Effector CD8-positive, alpha-beta T cell (primary cell): ENCODE results near the gene SS18L1.
A peak's percentile ranks its signal among the peaks of the same experiment; 100 is the strongest.

Experiments used
- DNase-seq: peaks from one replicate; lab custom pipeline; 2025; lab: John Stamatoyannopoulos, UW

Gene SS18L1

DNA sequence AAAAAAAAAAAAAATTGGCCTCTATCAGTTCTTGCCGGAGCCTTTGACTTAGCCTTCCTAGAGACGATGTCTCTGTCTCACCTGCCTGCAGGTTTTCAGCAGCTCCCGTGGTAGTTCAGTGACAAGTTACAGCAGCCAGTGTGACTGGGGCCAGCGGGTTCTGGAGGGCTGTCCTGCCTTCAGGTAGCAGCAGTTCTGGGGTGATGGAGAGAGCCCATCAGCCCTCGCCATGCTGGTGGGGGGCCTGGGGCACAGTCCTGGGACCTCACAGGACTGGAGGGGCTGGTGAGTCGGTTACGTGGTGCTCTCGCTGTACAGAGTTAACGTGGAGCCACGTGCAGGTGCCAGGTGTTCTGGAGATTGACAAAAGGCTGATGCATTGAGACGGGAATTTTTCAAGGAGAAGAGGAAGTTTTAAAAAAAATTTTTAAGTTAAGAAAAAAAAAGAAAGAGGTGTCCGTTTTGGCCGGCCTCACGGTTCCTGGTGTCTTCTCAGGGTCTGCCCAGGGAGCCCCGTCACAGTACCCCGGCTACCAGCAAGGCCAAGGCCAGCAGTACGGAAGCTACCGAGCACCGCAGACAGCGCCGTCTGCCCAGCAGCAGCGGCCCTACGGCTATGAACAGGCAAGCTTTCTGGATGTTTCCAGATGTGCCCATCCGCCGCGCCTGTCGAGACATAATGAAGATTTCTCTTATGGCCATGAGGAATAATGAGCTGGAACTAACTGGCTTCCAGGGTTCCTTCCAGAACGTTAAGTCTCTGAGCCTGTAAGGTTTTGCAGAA, 30.6 kb downstream of the SS18L1 start:
- DNase-seq = no peak

DNA sequence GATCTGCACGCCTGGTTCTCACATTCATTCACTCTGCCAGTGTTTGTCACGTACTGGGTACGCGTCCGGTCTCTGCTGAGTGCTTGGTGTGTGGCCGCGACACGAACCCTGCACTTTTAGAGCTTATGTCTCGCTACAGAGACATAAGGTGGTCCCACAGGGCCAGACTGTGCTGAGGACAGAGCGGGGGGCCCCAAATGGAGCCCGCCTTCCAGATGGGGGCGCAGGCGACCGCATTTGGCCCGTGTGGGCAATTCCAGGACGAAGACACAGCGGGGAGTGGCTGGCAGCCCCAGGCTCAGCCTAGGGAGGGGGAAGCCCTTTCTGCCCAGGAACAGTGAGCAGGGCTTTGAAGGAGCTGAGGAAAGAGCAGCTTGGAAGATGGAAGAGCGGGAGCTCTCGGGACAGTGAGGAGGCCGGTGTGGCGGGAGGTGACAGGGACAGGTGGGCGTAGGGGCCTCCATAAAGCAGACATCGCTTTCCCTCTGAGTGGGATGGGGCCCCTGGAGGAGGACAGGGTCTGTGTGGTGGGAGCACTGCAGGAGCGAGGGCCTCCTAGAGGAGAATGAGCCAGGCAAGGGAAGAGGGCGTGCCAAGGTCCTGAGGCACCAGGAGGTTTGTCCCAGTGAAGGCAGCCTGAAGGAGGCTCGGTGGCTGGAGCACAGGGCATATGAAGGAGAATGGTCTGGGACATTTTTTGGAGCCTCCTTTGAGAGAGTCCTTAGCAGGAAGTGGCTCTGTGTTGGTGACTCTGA, 31.5 kb downstream of the SS18L1 start:
- DNase-seq = no peak

DNA sequence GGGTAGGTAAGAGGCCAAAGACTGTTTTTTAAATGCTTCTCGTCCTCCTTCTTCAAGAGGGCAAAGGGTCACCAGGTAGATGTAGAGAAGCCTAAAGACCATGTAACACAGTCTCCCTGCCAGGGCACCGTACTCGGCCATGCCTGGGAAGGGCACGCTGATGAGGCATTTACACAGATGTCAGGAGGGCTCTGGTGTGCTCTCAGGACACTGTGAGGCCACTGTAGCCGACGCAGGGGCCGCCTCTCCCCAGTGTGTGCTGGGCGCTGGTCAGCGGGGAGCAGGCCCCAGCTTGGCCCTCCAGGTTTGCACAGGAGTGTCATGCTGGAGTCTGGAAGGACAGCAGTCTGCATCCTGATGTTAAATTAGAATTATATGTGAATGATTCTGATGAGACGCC, 32.1 kb downstream of the SS18L1 start:
- DNase-seq = no peak

DNA sequence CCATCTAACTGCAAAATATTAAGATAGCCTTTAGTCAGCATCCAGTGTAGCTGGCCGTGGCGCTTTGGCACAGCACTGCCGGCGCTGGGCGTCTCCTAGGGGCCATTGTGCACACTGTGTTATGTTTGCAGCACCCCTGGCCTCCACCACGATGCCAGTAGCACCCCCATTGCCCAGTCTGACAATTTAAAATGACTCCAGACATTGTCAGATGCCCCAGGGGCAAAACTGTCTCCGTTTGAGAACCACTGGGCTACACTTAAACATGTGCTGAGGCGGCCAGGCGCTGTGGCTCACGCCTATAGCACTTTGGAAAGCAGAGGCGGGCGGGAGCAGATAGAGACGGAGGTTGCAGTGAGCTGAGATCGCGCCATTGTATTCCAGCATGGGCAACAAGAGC, 33.3 kb downstream of the SS18L1 start:
- no peak for DNase-seq

DNA sequence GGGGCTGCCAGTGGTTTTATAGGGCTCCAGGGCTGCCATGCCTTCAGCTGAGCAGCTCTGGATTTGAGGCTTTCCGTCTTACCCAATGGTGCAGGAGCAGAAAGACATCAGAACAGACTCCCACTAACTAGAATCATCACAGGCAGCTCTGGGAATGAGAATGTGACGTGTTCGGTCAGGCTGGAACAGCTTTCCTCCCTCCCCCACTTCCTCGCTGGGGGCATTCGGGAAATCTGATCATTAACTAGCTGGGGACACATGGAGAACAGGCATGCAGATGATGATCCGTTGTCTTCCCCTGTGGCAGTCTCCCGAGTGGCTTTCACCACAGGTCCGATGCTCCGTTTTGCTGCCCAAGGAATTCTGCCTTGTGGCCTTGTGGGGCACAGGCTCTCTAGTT, 33.7 kb downstream of the SS18L1 start:
- DNase-seq = no peak

DNA sequence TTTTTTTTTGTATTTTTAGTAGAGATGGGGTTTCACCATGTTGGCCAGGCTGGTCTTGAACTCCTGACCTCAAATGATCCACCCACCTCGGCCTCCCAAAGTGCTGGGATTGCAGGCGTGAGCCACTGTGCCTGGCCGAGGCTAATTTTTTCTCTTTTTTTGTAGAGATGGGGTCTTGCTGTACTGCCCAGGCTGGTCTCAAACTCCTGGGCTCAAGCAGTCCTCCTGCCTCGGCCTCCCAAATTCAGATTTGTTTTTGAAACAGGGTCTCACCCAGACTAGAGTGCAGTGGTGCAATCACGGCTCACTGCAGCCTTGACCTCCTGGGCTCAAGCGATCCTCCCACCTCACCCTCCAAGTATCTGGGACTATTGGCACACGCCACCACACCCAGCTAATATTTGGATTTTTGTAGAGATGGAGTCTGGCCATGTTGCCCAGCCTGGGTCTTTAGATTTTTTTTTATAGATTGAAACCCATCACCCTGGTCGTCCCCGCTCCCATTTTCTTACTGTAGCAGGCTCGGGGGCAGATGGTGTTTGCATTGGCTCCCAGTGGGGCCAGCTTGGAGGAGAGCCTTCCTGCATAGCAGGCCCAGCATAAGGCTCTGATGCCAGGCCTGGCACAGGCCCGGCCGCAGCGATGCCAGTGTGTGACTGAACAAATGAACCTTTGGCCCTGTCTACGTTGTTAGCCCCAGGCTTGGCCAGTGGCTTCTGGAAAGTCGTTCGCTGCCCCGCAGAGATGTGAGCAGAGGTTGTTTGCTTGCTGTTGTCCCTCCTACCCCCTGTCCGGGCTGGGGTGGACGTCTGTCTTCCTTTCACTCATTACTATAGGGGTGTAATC, 35.0 kb downstream of the SS18L1 start:
- DNase-seq = no peak

DNA sequence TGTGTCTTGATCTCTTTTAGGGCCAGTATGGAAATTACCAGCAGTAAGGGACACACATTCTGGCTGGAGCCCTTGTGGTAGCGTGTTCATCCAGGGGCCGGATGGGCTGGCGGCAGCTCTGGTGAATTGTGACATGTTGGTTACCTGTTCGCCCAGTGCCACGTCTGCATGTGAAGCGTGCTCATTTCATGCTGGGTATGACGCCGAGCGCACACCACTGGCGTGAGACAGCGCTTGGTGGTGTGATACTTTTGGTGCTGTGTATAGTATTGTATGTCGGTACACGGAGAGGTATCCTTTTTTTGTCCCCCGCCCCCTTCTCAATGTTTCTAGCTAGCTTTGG, 35.6 kb downstream of the SS18L1 start:
- no peak for DNase-seq

DNA sequence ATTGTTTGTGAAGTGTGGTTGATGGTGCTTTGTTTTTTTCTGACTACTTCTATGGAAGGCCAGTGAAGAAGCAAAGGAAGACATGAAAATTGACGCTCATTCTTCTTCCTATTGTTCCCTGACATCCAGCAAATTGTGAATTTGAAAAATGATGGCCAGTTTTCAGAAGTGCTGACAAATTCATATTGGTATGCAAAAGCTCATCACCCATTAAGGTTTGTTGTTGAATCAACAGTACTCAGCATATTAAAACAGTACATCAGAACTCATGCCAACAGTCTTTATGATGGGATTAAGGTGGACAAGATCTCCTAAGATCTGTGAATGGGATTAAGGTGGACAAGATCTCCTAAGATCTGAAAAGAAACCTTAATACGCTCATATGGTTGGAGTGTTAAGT, 38.2 kb downstream of the SS18L1 start:
- DNase-seq = no peak

DNA sequence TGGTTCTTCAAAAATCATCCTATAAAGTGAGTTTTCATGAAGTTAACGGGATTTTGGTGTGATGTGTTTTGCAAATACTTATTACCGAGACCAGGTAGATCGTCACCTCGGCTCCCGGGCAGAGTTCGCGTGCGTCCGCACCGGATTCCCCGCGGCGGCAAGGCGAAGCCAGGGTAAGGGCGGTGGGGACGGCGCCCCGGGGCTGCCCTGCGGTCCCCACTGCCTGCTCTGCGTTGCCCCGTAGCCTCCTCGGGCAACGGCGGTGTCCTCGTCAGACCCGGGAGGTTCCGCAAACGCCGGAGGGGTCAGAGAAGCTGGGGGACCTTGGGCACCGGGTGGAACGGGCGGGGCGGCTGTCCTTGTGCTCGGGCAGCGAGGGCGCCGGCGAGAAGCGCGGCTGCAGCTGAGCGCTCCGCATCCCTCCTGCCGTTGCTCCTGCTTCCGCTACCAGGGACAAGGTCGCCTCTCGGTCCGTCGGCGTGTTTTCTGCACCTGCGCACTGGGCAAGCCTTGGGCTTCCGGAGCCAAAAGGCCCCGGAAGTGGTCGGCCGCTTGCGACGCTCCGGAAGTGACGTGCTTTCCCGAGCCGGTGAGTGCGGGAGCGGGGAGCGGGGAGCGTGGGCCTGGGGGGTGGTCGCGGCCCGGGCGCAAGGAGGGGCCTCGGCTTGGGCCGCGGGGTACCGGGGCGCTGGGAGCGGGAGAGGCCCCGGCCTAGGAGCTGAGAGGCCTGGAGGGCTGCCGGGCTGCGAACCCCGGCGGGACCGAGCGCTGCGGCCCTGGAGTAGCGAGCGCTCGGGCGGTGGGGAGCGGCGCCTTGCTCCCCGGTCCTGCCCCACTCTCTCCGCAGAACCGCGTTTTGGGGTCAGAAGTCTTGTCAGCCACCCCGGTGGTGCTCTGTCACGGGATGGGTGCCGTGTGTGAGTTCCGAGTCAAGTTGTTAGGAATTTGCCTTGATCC, 39.2 kb downstream of the SS18L1 start, which contains the start of gene MTG2:
TSS of gene MTG2 (plus strand) at position 560 of the 957 bp plus-strand sequence. CDS start 10,393 bp downstream, outside the sequence.
- peak; percentile 91 for DNase-seq

DNA sequence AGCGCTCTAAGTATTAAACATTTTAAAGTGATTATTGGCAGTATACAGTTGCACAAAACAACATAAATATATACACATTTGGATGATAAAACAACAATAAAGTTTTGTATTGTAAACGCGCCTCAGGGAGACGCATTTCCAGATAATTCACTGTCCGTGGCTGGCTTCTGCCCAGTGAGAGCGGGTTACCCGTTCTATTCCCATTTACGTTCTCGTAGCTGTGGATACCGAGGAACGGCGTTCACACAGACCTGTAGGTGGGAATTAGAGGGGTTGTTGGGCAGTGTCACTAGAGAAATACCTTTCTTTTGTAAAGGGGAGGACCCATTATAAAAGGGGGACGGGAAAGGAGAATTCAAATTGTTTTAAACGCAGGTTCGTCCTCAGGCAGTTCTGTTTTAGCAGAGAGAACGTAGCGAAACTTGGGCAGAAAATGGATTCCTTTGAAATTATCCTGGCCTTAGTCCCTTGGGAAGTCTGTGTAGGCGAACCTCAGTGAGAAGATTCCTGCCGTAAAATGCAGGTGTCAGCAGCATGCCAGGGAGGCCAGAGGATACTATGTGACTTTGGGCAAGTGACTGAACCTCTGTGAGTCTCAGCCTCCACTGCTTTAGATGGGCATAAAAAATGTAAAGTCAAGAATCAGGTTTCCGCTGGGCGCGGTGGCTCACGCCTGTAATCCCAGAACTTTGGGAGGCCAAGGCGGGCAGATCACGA, 40.0 kb downstream of the SS18L1 start:
- DNase-seq = no peak

DNA sequence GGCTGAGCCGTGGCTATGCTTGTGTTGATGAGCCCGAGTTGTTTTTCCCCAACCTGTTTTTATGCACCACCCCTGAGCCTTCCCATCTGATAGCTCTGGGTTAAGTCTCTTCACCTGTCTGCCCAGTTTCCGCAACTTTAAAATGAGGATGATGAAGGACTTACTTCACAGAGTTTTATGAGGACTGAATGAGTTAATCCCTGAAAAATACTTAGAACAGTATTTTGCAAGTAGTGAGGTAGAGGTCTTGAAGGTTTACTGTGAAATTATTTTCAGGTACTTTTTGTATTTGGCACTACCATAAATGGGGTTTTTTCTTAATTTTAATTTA, 42.5 kb downstream of the SS18L1 start:
- no peak for DNase-seq

DNA sequence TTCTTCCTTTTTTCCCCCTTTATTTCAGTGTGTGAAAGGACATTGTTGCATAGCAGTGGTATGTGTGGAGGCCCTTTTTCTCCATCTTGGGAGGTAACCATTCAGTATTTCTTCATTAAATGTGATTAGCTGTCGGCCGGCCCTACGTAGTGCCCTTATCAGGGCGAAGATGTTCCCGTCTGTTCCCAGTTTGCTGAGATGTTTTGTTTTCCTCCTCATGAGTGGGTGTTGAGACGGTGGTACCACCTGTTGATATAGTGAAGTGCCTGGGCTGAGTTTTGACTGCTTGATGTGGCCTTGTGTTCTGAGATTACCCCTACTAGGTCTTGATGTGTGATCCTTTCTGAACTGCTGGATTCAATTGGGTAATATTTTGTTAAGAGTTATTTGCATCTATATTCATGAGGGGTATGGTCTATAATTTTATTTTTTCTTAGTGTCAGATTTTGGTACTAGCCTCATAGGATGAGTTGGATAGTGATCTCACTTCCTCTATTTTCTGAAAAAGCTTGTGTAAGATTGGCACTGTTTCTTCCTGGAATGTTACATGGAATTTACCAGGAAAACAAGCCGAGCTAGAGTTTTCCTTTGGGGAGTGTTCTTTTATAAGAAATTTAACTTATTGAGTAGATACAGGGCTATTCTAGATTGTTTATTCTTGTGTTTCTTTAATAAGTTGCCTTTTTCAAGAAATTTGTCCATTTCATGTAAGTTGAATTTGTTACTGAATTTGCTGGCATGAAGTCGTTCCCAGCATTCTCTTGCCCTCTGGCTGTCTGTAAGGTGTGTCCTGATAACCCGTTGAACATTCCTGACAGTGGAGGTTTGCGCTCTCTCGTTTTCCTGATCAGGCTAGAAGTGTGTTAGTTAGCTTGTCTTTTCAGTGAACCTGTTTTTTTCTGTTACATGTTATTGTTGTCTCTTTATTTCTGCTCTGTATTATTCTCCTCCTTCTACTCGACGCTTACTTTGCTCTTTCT, 43.6 kb downstream of the SS18L1 start:
- no peak for DNase-seq

DNA sequence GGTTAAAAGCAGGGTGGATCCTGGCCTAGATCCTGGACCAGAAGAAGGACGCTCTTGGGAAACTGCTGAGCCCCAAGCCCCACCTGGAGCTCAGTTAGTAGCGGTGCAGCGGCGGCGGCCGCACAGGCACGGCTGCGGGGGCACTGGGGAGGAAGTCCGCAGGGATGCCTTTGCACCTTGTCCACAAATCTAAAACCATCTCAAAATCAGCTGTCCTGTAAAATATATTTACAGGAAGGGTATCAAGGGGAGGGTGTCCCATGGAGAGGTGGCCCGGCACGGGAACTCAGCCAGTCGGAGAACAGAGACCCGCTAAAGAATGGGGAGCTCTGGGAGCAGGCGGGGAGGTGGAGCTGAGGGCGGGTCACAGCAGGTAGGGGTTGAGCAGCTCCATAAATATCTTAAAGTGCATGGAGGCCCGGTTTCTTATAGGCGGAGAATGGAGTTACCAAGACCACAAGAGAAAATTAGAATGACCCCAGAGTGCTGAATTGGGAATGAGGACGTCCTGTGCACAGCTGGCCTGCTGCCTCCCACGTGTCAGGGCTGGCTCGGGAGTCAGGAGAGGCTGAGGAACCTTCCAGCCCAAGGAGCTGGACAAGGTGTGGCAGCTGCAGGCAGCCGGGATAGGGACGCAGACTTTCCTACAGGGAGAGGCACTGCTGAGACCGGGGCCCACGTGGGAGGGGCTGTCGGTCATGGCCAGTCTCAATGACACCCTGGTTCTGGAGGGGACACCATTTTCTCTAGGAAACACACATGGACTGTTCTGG, 47.3 kb downstream of the SS18L1 start:
- DNase-seq = no peak

DNA sequence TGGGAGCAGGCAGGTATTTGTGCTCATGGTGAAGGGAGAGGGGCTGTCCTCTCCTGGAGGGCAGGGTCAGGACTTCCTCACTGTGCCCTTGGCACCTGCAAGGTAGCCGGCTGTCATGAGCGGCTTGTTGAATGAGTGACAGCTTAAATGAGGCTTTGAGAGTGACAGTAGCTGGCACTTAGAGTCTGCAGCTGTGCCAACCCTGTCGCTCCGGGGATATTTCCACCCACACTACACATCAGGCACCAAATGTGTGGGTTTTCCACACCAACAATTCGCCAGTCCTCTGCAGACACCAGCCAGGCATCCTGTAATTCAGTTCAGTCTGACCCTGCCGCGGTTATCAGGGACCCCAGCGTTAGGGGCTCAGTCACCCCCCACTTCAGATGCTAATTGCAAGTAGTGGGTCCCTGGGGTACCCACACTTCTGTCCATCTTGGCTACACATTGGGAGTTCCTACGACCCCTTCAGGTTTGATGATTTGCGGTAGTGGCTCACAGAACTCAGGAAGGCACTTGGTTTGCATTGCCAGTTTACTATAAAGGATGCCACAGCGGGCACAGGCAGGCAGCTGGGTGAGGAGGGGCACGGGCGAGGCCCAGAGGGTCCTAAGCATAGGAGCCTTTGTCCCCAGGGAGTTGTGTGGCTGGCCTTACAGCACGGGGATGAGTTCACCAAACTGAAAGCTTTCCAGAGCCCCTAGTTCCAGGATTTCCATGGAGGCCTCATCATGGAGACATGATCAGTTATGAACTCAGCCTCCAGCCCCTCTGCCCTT, 48.4 kb downstream of the SS18L1 start:
- no peak for DNase-seq

DNA sequence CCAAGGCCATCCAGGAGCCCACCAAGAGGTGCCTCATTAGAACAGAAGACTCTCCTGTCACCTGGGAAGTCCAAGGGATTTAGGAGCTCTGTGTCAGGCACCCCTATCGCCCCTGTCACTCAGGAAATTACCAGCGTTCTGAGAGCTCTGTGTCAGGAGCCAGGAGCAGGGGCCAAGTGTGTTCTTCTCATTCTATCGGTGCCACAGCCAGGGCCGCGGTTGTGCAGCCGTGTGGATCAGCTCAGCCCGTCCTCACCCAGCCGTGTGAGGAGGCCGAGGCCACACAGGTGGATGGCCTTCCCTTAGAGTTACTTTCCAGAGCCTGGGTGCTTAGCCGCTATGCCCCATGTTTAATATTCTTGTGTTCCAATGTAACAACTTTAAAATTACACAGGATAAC, 49.1 kb downstream of the SS18L1 start:
- DNase-seq = no peak

DNA sequence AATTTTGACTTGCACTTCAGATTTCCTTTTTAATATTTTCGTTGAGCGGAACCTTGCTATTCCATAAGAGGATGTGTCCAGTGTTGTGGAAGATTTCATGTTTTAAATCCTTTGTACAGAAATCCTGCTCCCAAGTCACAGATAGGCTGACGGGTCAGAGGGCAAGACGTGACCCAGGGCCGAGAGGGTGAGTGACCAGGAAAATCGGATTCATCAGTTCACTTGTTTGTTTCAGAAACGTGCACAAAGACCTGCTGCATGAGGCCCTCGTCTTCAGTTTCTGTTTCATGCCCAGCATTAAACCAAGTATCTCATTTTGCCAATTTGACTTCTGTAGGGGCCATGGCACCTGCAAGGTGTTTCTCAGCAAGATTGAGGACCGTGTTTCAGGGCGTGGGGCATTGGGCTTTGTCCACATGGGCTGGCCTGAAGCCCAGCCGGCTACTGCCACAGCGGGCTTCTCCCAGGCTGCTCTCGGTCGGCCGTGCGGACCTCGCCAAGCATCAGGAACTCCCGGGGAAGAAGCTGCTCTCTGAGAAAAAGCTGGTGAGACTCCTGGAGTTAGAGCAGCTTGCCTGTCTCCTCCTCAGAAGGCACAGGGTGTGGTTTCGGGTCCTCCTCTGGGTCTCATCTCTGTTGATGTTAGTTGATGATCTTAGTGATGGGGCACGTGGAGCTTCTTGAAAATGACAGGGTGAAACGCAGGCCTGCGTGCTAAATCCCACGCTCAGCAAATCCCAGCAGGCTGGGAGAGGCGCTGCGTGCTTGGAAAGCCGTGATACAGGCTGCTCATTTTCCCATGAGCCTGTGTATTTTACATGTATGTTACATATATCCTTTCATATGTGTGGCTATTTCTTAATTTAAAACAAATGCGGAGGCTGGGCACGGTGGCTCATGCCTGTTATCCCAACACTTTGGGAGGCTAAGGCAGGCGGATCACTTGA, 49.8 kb downstream of the SS18L1 start:
- DNase-seq = no peak

DNA sequence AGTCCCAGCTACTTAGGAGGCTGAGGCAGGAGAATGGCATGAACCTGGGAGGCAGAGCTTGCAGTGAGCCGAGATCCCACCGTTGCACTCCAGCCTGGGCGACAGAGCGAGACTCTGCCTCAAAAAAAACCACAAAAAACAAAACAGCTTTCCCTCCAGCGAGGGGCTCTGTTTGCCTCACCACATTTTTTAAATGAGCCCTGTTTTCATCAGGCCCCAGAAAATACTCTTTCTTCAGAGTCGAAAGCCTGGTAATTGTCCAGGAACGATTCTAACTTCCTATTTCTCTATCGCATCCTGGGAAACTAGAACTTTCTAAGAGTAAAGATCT, 51.5 kb downstream of the SS18L1 start:
- no peak for DNase-seq
